ENCODE results near the gene ZNF777. TPM values are rescaled to one million over a fixed set of nuclear protein-coding genes. Genes with fewer than 3 reads are reported as not detected.
A peak's percentile ranks its signal among the peaks of the same experiment; 100 is the strongest.

ZNF777 gene
- total RNA-seq, 1 experiment from 2014 or later: 17.4 TPM

DNA sequence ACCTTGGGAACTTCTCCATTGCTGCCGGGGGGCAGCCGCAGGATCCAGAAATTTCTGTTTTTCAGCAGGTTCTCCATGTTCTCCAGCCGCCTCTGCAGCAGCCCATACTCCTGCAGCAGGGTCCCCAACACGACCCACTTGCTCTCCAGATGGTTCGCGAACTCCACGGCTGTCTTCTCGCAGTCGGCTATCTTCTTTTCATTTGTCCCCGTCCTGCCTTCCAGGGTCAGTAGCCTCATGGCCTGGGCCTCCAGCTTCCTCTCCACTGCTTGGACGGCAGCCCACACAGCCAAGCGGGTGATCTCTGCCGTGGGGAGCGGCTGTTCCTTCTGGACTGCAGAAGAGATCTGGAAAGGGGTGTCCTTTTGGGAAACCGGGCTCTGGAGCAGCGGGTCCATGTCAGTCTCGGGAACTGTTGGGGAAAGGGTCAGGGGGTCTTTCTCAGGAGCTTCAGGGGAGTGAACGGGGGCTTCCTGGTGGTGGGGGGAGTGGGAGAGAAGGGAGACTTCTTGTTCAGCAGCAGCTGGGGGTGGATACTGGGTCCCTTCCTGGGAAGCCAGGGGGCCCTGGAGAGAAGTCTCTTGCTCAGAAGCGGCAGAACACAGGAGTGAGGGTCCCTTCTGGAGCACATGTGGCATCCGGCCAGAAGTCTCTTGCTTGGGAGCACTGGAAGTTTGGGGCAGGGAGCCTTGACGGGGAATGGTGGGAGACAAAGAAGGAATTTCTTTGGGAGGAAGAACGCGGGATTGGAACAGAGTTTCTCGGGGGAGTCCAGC, 5.5 kb downstream of the ZNF777 start:
- Histone ChIP-seq H3K27me3 (ENCODE audit: control insufficient read depth, insufficient read depth, low read length) (no peaks in the 10 kb centered on the region), H3K36me3 (ENCODE audit: control insufficient read depth, insufficient read depth, low read length) (peaks cover 3% of the 10 kb centered on the region), H3K27ac (ENCODE audit: low read length) (no peak overlapping the region), H3K9me3 (ENCODE audit: control insufficient read depth, insufficient read depth, low read depth, low read length) (no peaks in the 10 kb centered on the region), H3K4me1 (ENCODE audit: control insufficient read depth, insufficient read depth, low read length) (peaks cover 12% of the 10 kb centered on the region; the same call in 1 of the 2 replicates), H3K4me3 (ENCODE audit: low read depth in 2 of 2, low read length in 2 of 2) (no peak overlapping the region)
- ChIA-PET CTCF (no interaction called here), POLR2A (no interaction called here)
- no peak for DNase-seq (ENCODE audit: low read depth, low spot score)
- intact Hi-C loops (cut with micrococcal nuclease; ENCODE audit: unreplicated experiment) (no loop called here), in situ Hi-C loops (cut with HindIII; ENCODE audit: low pct_unique_long_range_greater_than_20kb, low sequenced_read_pairs) (no loop called here)
- no peak for ATAC-seq
- TF ChIP-seq, protein P1, sequence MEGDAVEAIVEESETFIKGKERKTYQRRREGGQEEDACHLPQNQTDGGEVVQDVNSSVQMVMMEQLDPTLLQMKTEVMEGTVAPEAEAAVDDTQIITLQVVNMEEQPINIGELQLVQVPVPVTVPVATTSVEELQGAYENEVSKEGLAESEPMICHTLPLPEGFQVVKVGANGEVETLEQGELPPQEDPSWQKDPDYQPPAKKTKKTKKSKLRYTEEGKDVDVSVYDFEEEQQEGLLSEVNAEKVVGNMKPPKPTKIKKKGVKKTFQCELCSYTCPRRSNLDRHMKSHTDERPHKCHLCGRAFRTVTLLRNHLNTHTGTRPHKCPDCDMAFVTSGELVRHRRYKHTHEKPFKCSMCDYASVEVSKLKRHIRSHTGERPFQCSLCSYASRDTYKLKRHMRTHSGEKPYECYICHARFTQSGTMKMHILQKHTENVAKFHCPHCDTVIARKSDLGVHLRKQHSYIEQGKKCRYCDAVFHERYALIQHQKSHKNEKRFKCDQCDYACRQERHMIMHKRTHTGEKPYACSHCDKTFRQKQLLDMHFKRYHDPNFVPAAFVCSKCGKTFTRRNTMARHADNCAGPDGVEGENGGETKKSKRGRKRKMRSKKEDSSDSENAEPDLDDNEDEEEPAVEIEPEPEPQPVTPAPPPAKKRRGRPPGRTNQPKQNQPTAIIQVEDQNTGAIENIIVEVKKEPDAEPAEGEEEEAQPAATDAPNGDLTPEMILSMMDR (IDR thresholded peaks at IDR 0.05): no peak
- TF ChIP-seq POLR2AphosphoS5 (IDR thresholded peaks at IDR 0.05; ENCODE audit: low read depth, low read length) (no peak), TCF7L2 (IDR thresholded peaks at IDR 0.05; ENCODE audit: low read depth, low read length) (no peak), SIN3A (IDR thresholded peaks at IDR 0.05; ENCODE audit: borderline replicate concordance, insufficient read depth, low read depth, low read length) (no peak)
- TF ChIP-seq, protein P2, sequence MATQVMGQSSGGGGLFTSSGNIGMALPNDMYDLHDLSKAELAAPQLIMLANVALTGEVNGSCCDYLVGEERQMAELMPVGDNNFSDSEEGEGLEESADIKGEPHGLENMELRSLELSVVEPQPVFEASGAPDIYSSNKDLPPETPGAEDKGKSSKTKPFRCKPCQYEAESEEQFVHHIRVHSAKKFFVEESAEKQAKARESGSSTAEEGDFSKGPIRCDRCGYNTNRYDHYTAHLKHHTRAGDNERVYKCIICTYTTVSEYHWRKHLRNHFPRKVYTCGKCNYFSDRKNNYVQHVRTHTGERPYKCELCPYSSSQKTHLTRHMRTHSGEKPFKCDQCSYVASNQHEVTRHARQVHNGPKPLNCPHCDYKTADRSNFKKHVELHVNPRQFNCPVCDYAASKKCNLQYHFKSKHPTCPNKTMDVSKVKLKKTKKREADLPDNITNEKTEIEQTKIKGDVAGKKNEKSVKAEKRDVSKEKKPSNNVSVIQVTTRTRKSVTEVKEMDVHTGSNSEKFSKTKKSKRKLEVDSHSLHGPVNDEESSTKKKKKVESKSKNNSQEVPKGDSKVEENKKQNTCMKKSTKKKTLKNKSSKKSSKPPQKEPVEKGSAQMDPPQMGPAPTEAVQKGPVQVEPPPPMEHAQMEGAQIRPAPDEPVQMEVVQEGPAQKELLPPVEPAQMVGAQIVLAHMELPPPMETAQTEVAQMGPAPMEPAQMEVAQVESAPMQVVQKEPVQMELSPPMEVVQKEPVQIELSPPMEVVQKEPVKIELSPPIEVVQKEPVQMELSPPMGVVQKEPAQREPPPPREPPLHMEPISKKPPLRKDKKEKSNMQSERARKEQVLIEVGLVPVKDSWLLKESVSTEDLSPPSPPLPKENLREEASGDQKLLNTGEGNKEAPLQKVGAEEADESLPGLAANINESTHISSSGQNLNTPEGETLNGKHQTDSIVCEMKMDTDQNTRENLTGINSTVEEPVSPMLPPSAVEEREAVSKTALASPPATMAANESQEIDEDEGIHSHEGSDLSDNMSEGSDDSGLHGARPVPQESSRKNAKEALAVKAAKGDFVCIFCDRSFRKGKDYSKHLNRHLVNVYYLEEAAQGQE (IDR thresholded peaks at IDR 0.05; ENCODE audit: insufficient read depth in 1 of 2, low read depth in 2 of 2, low read length in 1 of 2): no peak
- BruUV-seq (replicated peaks): no TSS peak

DNA sequence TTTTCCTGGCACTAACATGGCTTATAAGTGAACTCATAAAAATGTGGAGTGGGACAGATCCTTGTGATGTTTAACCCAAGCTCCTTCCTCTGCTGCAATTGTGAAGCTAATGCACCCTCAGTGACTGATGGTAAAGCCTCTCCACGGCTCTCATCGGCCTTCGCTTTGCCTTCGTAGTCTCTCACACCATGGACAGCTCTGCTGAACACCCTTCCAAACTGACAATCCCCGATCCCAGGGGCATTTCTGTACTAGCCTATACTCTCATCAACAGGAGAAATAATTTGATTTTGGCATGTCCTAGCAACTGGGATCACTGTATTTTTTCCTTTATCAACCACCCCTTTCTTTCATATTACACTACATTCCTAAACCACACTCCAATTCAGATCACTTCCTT, 6.1 kb downstream of the ZNF777 start:
- H3K27me3 ChIP-seq (ENCODE audit: control insufficient read depth, insufficient read depth, low read length): no peaks in the 10 kb centered on the region
- ChIA-PET CTCF (no interaction called here), POLR2A (no interaction called here)
- H3K36me3 ChIP-seq (ENCODE audit: control insufficient read depth, insufficient read depth, low read length): peaks cover 5% of the 10 kb centered on the region
- H3K27ac ChIP-seq (ENCODE audit: low read length): no peak overlapping the region
- H3K4me3 ChIP-seq (ENCODE audit: low read depth in 2 of 2, low read length in 2 of 2): no peak overlapping the region
- H3K4me1 ChIP-seq (ENCODE audit: control insufficient read depth, insufficient read depth, low read length): peaks cover 12% of the 10 kb centered on the region; the same call in 1 of the 2 replicates
- in situ Hi-C loops (cut with HindIII; ENCODE audit: low pct_unique_long_range_greater_than_20kb, low sequenced_read_pairs): no loop called here
- no peak for TF ChIP-seq POLR2AphosphoS5 (IDR thresholded peaks at IDR 0.05; ENCODE audit: low read depth, low read length)
- TF ChIP-seq, protein P2 (IDR thresholded peaks at IDR 0.05; ENCODE audit: insufficient read depth in 1 of 2, low read depth in 2 of 2, low read length in 1 of 2): 0 out of 4 replicates have a peak, but pooled peaks of 1 of the 2 experiments have one; percentile 12
- no peak for TF ChIP-seq TCF7L2 (IDR thresholded peaks at IDR 0.05; ENCODE audit: low read depth, low read length)
- TF ChIP-seq, protein P1 (IDR thresholded peaks at IDR 0.05): no peak
- no TSS peak for BruUV-seq (replicated peaks)
- no peak for DNase-seq (ENCODE audit: low read depth, low spot score)
- no peaks in the 10 kb centered on the region for H3K9me3 ChIP-seq (ENCODE audit: control insufficient read depth, insufficient read depth, low read depth, low read length)
- no peak for ATAC-seq
- intact Hi-C loops (cut with micrococcal nuclease; ENCODE audit: unreplicated experiment): no loop called here

Measured in Panc1 (cell line).